PC-9 (cell line): ENCODE data around the gene NRM.

ENCODE experiments used
- CTCF ChIP-seq: fragments of 200-600 bp; sonication (generic); conservative IDR thresholded peaks from 2 replicates; pipeline ENCODE4 v1.6.1; 2017; ENCODE audit warnings: mixed run types, antibody characterized with exemption, mild to moderate bottlenecking, moderate library complexity
- EZH2 ChIP-seq: fragments of 200-600 bp; sonication (generic); IDR thresholded peaks from 2 replicates; pipeline ENCODE4 v1.8.0; 2017; ENCODE audit warnings: antibody characterized with exemption, low read depth

GRCh38 chr6:30703011-30703410 lies 12.2 kb upstream of the NRM start:
- TF ChIP-seq CTCF (no peak), EZH2 (no peak)
